HepG2 (cell line): ENCODE measurements around the gene SEM1. TPM values are rescaled to one million over a fixed set of nuclear protein-coding genes. Genes with fewer than 3 reads are reported as not detected.
A peak's percentile ranks its signal among the peaks of the same experiment; 100 is the strongest.

ENCODE experiments used
- ATAC-seq: fragments of 200-7000 bp; cut with Tn5 transposase; 3 replicates; pipeline ENCODE4 v1.9.1; 2020; ENCODE audit warnings: mild to moderate bottlenecking, moderate library complexity
- BruUV-seq: library from RNA; stranded (reverse); fragments of 400-500 nt; replicated peaks from 2 replicates; lab custom pipeline; 2021; lab: Mats Ljungman, UMichigan
- CTCF ChIA-PET: fragments of 300-600 bp; formaldehyde crosslinking; extraction: SDS; loops from one replicate; lab custom pipeline; 2021; ENCODE audit warnings: low total read pairs, inconsistent platforms, low intra/inter-chr PET ratio; lab: Yijun Ruan, JAX
- POLR2A ChIA-PET: fragments of 350-600 bp; sonication (Branson Sonifier 250); formaldehyde crosslinking; loops from one replicate; lab custom pipeline; 2020; ENCODE audit warnings: antibody characterized with exemption, inconsistent platforms; lab: Yijun Ruan, JAX
- DNase-seq: peaks from one replicate; pipeline ENCODE4 v3.0.0-alpha.2; 2015; ENCODE audit warnings: low spot score
- FAIRE-seq: peaks from 3 replicates; lab custom pipeline; 2011; peaks lifted over from hg19 to GRCh38; lab: Jason Lieb, UNC
- H2AFZ ChIP-seq: one replicate; pipeline ENCODE4 v1.6.1; 2011; ENCODE audit warnings: low read length, inconsistent platforms
- H3K27ac ChIP-seq: fragments of 300-600 bp; 3 replicates; pipeline ENCODE4 v1.8.0; 2011; ENCODE audit warnings: mixed run types, mild to moderate bottlenecking, mixed read lengths, low read length, inconsistent platforms; ENCODE audit not compliant: insufficient read depth; ENCODE audit errors: extremely low read length
- H3K27me3 ChIP-seq, 2 experiments: fragments of 200-600 bp in 1 of 2; 2 replicates in 1 of 2; 3 replicates in 1 of 2; pipeline versions ENCODE4 v1.6.0 to v1.8.0; 2011; ENCODE audit warnings: low read length in 2 of 2, mild to moderate bottlenecking in 2 of 2, moderate library complexity in 2 of 2, inconsistent platforms in 1 of 2; ENCODE audit not compliant: insufficient read depth in 2 of 2, control insufficient read depth in 1 of 2
- H3K36me3 ChIP-seq, 2 experiments: fragments of 200-600 bp in 1 of 2; replicated peaks in 1 of 2; 2 replicates in 1 of 2; 3 replicates in 1 of 2; pipeline versions ENCODE4 v1.5.1 to v1.8.0; 2011; ENCODE audit warnings: low read length in 2 of 2, inconsistent platforms in 1 of 2; ENCODE audit not compliant: insufficient read depth in 2 of 2, control insufficient read depth in 1 of 2
- H3K4me1 ChIP-seq: 2 replicates; pipeline ENCODE4 v1.5.1; 2012; ENCODE audit warnings: low read length, inconsistent platforms; ENCODE audit not compliant: insufficient read depth
- H3K4me2 ChIP-seq: 2 replicates; pipeline ENCODE4 v1.6.0; 2011; ENCODE audit warnings: low read depth, low read length, inconsistent platforms
- H3K4me3 ChIP-seq, 3 experiments: fragments of 200-600 bp in 1 of 3; sonication (generic), shearing (Covaris generic) in 1 of 3; replicated peaks in 1 of 3; 2 replicates each; pipeline ENCODE4 v1.5.1; 2011 to 2016; ENCODE audit warnings: low read length in 3 of 3, inconsistent platforms in 2 of 3, low read depth in 2 of 3, mild to moderate bottlenecking in 2 of 3, control low read depth in 1 of 3, mixed read lengths in 1 of 3; ENCODE audit not compliant: insufficient read depth in 1 of 3
- H3K79me2 ChIP-seq: one replicate; pipeline ENCODE4 v1.6.1; 2011; ENCODE audit warnings: low read length, inconsistent platforms; ENCODE audit not compliant: insufficient read depth
- H3K9ac ChIP-seq: 2 replicates; pipeline ENCODE4 v1.6.0; 2011; ENCODE audit warnings: mild to moderate bottlenecking, low read depth, low read length, inconsistent platforms; ENCODE audit not compliant: insufficient read depth
- H3K9me3 ChIP-seq: 2 replicates; pipeline ENCODE4 v1.5.1; 2012; ENCODE audit warnings: mild to moderate bottlenecking, low read length
- H4K20me1 ChIP-seq: 2 replicates; pipeline ENCODE4 v1.6.0; 2011; ENCODE audit warnings: inconsistent platforms, mild to moderate bottlenecking, low read length, moderate library complexity; ENCODE audit not compliant: insufficient read depth
- CENPBD1 ChIP-seq: sonication (generic); formaldehyde crosslinking; IDR thresholded peaks from 2 replicates; pipeline ENCODE4 v1.8.0; 2022; ENCODE audit warnings: missing genetic modification reagents, low read depth, mild to moderate bottlenecking, borderline replicate concordance
- GFI1 ChIP-seq: sonication (generic); formaldehyde crosslinking; IDR thresholded peaks from 2 replicates; pipeline ENCODE4 v1.5.0; 2020; ENCODE audit warnings: missing genetic modification reagents, mild to moderate bottlenecking, borderline replicate concordance
- HNF1B ChIP-seq: sonication (generic); formaldehyde crosslinking; IDR thresholded peaks from 2 replicates; pipeline ENCODE4 v1.5.1; 2020; ENCODE audit warnings: mild to moderate bottlenecking, moderate library complexity, missing genetic modification reagents
- MED8 ChIP-seq: sonication (generic); formaldehyde crosslinking; IDR thresholded peaks from 2 replicates; pipeline ENCODE4 v1.8.1; 2023; ENCODE audit warnings: mild to moderate bottlenecking, missing genetic modification reagents; ENCODE audit not compliant: insufficient replicate concordance
- PRDM10 ChIP-seq: sonication (generic); formaldehyde crosslinking; IDR thresholded peaks from 2 replicates; pipeline ENCODE4 v1.4.0; 2020; ENCODE audit warnings: low read depth, missing genetic modification reagents
- PREB ChIP-seq: sonication (generic); formaldehyde crosslinking; IDR thresholded peaks from 2 replicates; pipeline ENCODE4 v1.4.0; 2020; ENCODE audit warnings: missing genetic modification reagents
- RELA ChIP-seq: sonication (generic); formaldehyde crosslinking; IDR thresholded peaks from 2 replicates; pipeline ENCODE4 v1.4.0; 2020; ENCODE audit warnings: missing genetic modification reagents
- ZMYM3 ChIP-seq: sonication (generic); formaldehyde crosslinking; IDR thresholded peaks from 2 replicates; pipeline ENCODE4 v1.5.1; 2020; ENCODE audit warnings: mild to moderate bottlenecking, missing genetic modification reagents
- ZNF556 ChIP-seq: sonication (generic); formaldehyde crosslinking; IDR thresholded peaks from 2 replicates; pipeline ENCODE4 v1.4.0; 2020; ENCODE audit warnings: mild to moderate bottlenecking, missing genetic modification reagents, borderline replicate concordance
- ZNF749 ChIP-seq: sonication (generic); formaldehyde crosslinking; IDR thresholded peaks from 2 replicates; pipeline ENCODE4 v1.8.0; 2022; ENCODE audit warnings: mild to moderate bottlenecking, missing genetic modification reagents, moderate library complexity, borderline replicate concordance
- whole genome bisulfite sequencing: methylation state at CpG from one replicate; pipeline ENCODE4 v1.1.6; 2017; ENCODE audit warnings: low lambda C conversion rate; 5-methylcytosine and 5-hydroxymethylcytosine counted together
- in situ Hi-C: cut with HindIII; loops from 2 replicates; pipeline ENCODE4 v1.10.0; 2017; ENCODE audit warnings: low pct_unique_long_range_greater_than_20kb; ENCODE audit not compliant: extremely low pct_ligation_motif_present
- intact Hi-C: fragments of 100-400 bp; cut with micrococcal nuclease; formaldehyde crosslinking; loops from one replicate; pipeline ENCODE4 v1.10.0; 2022; ENCODE audit not compliant: unreplicated experiment
- polyA plus RNA-seq, 8 experiments: library from polyadenylated mRNA; depleted of rRNA in 3 of 8; stranded (reverse) in 7 of 8; unstranded in 1 of 8; fragments of >200 nt; fragmentation: Illumina TruSeq in 4 of 8; extraction: Trizol in 4 of 8; gene quantifications; 2 replicates each; pipeline versions ENCODE4 v1.2.1 to v1.2.3, GENCODE V29; 2011 to 2016; ENCODE audit warnings: low read depth in 4 of 8, missing spikeins in 1 of 8, mixed read lengths in 1 of 8; ENCODE audit not compliant: insufficient read depth in 1 of 8
- total RNA-seq, 5 experiments: library from RNA; depleted of rRNA; stranded (reverse); fragments of >200 nt; fragmentation: Illumina TruSeq; extraction: Trizol; gene quantifications; 2 replicates each; pipeline ENCODE4 v1.2.3, GENCODE V29; 2016; ENCODE audit warnings: low read depth in 1 of 5
- TF ChIP-seq, protein P1 (sequence below): IDR thresholded peaks from 2 replicates; pipeline ENCODE4 v1.6.1; 2016; ENCODE audit warnings: control low read depth
- TF ChIP-seq, protein P2 (sequence below): sonication (generic); formaldehyde crosslinking; IDR thresholded peaks from 2 replicates; pipeline ENCODE4 v1.5.0; 2020; ENCODE audit warnings: missing genetic modification reagents

Gene SEM1
- total and polyA plus RNA-seq, 2 of the 13 experiments (the other 11 are each of a cell fraction or from before 2014, with no cell fraction given), result 40.7 to 174 TPM

- H3K4me1 ChIP-seq, result peaks cover 44% of the 10 kb centered on the region
- no peaks in the 10 kb centered on the region; a peak in 1 of 5 replicates for H3K27me3 ChIP-seq
- H3K79me2 ChIP-seq, result peaks cover 59% of the 10 kb centered on the region
- no peak overlapping the region for H2AFZ ChIP-seq
- DNase-seq (no peak), ATAC-seq (no peak), FAIRE-seq (no peak)
- peaks cover 9% of the 10 kb centered on the region for H3K9me3 ChIP-seq
- H4K20me1 ChIP-seq, result peaks cover 11% of the 10 kb centered on the region
- BruUV-seq, result no TSS peak
- in situ Hi-C loops (no loop called here), intact Hi-C loops (loop anchor here (2.0 to 10.0 kb wide), 4 partner anchors 97 to 631 kb away; no protein-coding TSS in a partner anchor)
- ChIA-PET CTCF (no interaction called here), POLR2A (interaction anchor here (2.0 kb wide), 1 partner anchor 297 kb away, joined by 6 read pairs; the partner anchor contains the start of gene DLX6)
- 90% methylated on average over 4 of the region's 4 CpGs for WGBS
- peak overlapping the region; percentile 85 for H3K9ac ChIP-seq
- H3K4me2 ChIP-seq, result peak overlapping the region; percentile 97
- H3K4me3 ChIP-seq, result peak overlapping the region; percentile 85 to 91 (median 90); a peak in 5 of 6 replicates
- H3K36me3 ChIP-seq, result peaks cover 0 to 5% of the 10 kb centered on the region in 2 experiments; a peak in 3 of 5 replicates
- peak overlapping the region; percentile 88 for H3K27ac ChIP-seq
- TF ChIP-seq PRDM10 (CRISPR knock-in tag) (no peak), RELA (CRISPR knock-in tag) (no peak), ZNF556 (no peak), HNF1B (CRISPR knock-in tag) (no peak), GFI1 (CRISPR knock-in tag) (no peak), ZMYM3 (CRISPR knock-in tag) (no peak), MED8 (CRISPR knock-in tag) (no peak), CENPBD1 (CRISPR knock-in tag) (no peak), PREB (CRISPR knock-in tag) (no peak), ZNF749 (CRISPR knock-in tag) (no peak)
- TF ChIP-seq, protein P1, sequence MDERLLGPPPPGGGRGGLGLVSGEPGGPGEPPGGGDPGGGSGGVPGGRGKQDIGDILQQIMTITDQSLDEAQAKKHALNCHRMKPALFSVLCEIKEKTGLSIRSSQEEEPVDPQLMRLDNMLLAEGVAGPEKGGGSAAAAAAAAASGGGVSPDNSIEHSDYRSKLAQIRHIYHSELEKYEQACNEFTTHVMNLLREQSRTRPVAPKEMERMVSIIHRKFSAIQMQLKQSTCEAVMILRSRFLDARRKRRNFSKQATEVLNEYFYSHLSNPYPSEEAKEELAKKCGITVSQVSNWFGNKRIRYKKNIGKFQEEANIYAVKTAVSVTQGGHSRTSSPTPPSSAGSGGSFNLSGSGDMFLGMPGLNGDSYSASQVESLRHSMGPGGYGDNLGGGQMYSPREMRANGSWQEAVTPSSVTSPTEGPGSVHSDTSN (CRISPR knock-in tag), result no peak
- TF ChIP-seq, protein P2, sequence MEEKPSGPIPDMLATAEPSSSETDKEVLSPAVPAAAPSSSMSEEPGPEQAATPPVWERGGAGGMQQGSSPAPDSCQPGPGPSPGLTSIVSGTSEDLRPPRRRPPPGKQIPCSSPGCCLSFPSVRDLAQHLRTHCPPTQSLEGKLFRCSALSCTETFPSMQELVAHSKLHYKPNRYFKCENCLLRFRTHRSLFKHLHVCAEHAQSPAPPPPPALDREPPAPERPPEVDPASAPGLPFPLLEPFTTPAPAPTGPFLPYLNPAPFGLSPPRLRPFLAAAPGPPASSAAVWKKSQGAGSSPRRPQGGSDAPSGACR, result no peak
These were observed 1.5 kb downstream of the SEM1 start for GRCh38 chr7:96707901-96708774.
